ENCODE measurements around the gene POLR1H. TPM values are rescaled to one million over a fixed set of nuclear protein-coding genes. Genes with fewer than 3 reads are reported as not detected.
A peak's percentile ranks its signal among the peaks of the same experiment; 100 is the strongest.
"Not testable (repeated sequence)": the region's sequence is repeated elsewhere in the genome, so short reads cannot be mapped to it uniquely, and the experiment has no call there.

The POLR1H gene
- total RNA-seq = 16.6 TPM

GRCh38 chr6:30061092-30061857, at the start of gene POLR1H:
TSS of gene POLR1H (plus strand) at chr6:30061265. CDS start at chr6:30061525, 260 bp downstream.
- intact Hi-C loops (cut with DNase I) = no loop called here
- DNase-seq (ENCODE audit: low spot score) (peak; percentile 94), ATAC-seq (peak; percentile 99)

- DNase-seq (ENCODE audit: low spot score) = no peak
- peak; percentile 79 for ATAC-seq
- intact Hi-C loops (cut with DNase I) = no loop called here
These were observed 47.7 kb upstream of the POLR1H start for GRCh38 chr6:30013291-30013922.

- DNase-seq (ENCODE audit: low spot score) (no peak), ATAC-seq (no peak)
- intact Hi-C loops (cut with DNase I) = no loop called here
These were observed 41.2 kb upstream of the POLR1H start for GRCh38 chr6:30019819-30020218.

GRCh38 chr6:30020626-30021025, 40.4 kb upstream of the POLR1H start:
- DNase-seq (ENCODE audit: low spot score) (no peak), ATAC-seq (no peak)
- intact Hi-C loops (cut with DNase I) = no loop called here

- DNase-seq (ENCODE audit: low spot score) (no peak), ATAC-seq (no peak)
- intact Hi-C loops (cut with DNase I) = no loop called here
These were observed 38.9 kb upstream of the POLR1H start for GRCh38 chr6:30022189-30022588.

- ATAC-seq = not testable (repeated sequence)
These were observed 38.4 kb upstream of the POLR1H start for GRCh38 chr6:30022712-30023111.

GRCh38 chr6:30025186-30025585, 35.9 kb upstream of the POLR1H start:
- no peak for DNase-seq (ENCODE audit: low spot score)
- no peak for ATAC-seq
- intact Hi-C loops (cut with DNase I) = no loop called here

More at GRCh38 chr6:30022712-30023111, 38.4 kb upstream of the POLR1H start:
- intact Hi-C loops (cut with DNase I); DNase-seq (ENCODE audit: low spot score): not testable (repeated sequence)

- no peak for ATAC-seq
- DNase-seq (ENCODE audit: low spot score) = no peak
- intact Hi-C loops (cut with DNase I) = no loop called here
These were observed 31.5 kb upstream of the POLR1H start for GRCh38 chr6:30029588-30029987.

GRCh38 chr6:30031381-30031780, 29.7 kb upstream of the POLR1H start:
- ATAC-seq (no peak), DNase-seq (ENCODE audit: low spot score) (no peak)
- intact Hi-C loops (cut with DNase I) = no loop called here

GRCh38 chr6:30033440-30033839, 27.6 kb upstream of the POLR1H start:
- ATAC-seq; intact Hi-C loops (cut with DNase I); DNase-seq (ENCODE audit: low spot score): not testable (repeated sequence)

GRCh38 chr6:30035784-30036183, 25.3 kb upstream of the POLR1H start:
- intact Hi-C loops (cut with DNase I) = no loop called here
- ATAC-seq = no peak

GRCh38 chr6:30037182-30037788, 23.8 kb upstream of the POLR1H start:
- intact Hi-C loops (cut with DNase I) = no loop called here
- ATAC-seq = no peak

More at GRCh38 chr6:30035784-30036183, 25.3 kb upstream of the POLR1H start:
- DNase-seq (ENCODE audit: low spot score) = no peak

GRCh38 chr6:30041221-30041620, 19.8 kb upstream of the POLR1H start:
- ATAC-seq = no peak
- DNase-seq (ENCODE audit: low spot score) = no peak
- intact Hi-C loops (cut with DNase I) = no loop called here

More at GRCh38 chr6:30037182-30037788, 23.8 kb upstream of the POLR1H start:
- no peak for DNase-seq (ENCODE audit: low spot score)

- DNase-seq (ENCODE audit: low spot score) = no peak
- ATAC-seq = no peak
- intact Hi-C loops (cut with DNase I) = no loop called here
These were observed 19.2 kb upstream of the POLR1H start for GRCh38 chr6:30041821-30042220.

GRCh38 chr6:30042476-30042875, 18.6 kb upstream of the POLR1H start:
- DNase-seq (ENCODE audit: low spot score) (no peak), ATAC-seq (no peak)
- intact Hi-C loops (cut with DNase I) = no loop called here

GRCh38 chr6:30042914-30043313, 18.2 kb upstream of the POLR1H start:
- no peak for ATAC-seq
- intact Hi-C loops (cut with DNase I) = no loop called here
- DNase-seq (ENCODE audit: low spot score) = no peak

GRCh38 chr6:30043744-30044143, 17.3 kb upstream of the POLR1H start:
- ATAC-seq (no peak), DNase-seq (ENCODE audit: low spot score) (no peak)
- intact Hi-C loops (cut with DNase I) = no loop called here

GRCh38 chr6:30044630-30045029, 16.4 kb upstream of the POLR1H start:
- intact Hi-C loops (cut with DNase I) = no loop called here
- no peak for ATAC-seq
- no peak for DNase-seq (ENCODE audit: low spot score)

- intact Hi-C loops (cut with DNase I) = no loop called here
- ATAC-seq (no peak), DNase-seq (ENCODE audit: low spot score) (no peak)
These were observed 13.8 kb upstream of the POLR1H start for GRCh38 chr6:30047220-30047619.

- DNase-seq (ENCODE audit: low spot score) = no peak
- intact Hi-C loops (cut with DNase I) = no loop called here
- no peak for ATAC-seq
These were observed 7.4 kb upstream of the POLR1H start for GRCh38 chr6:30053682-30054081.
